HepG2 (cell line): Measurements from ENCODE around the gene AARS2. TPM values are rescaled to one million over a fixed set of nuclear protein-coding genes. Genes with fewer than 3 reads are reported as not detected.

ENCODE experiments used
- ATAC-seq: fragments of 200-7000 bp; cut with Tn5 transposase; 3 replicates; pipeline ENCODE4 v1.9.1; 2020; ENCODE audit warnings: mild to moderate bottlenecking, moderate library complexity
- BruUV-seq: library from RNA; stranded (reverse); fragments of 400-500 nt; replicated peaks from 2 replicates; lab custom pipeline; 2021; lab: Mats Ljungman, UMichigan
- CTCF ChIA-PET: fragments of 300-600 bp; formaldehyde crosslinking; extraction: SDS; loops from one replicate; lab custom pipeline; 2021; ENCODE audit warnings: low total read pairs, inconsistent platforms, low intra/inter-chr PET ratio; lab: Yijun Ruan, JAX
- POLR2A ChIA-PET: fragments of 350-600 bp; sonication (Branson Sonifier 250); formaldehyde crosslinking; loops from one replicate; lab custom pipeline; 2020; ENCODE audit warnings: antibody characterized with exemption, inconsistent platforms; lab: Yijun Ruan, JAX
- DNase-seq: peaks from one replicate; pipeline ENCODE4 v3.0.0-alpha.2; 2015; ENCODE audit warnings: low spot score
- FAIRE-seq: peaks from 3 replicates; lab custom pipeline; 2011; peaks lifted over from hg19 to GRCh38; lab: Jason Lieb, UNC
- H2AFZ ChIP-seq: one replicate; pipeline ENCODE4 v1.6.1; 2011; ENCODE audit warnings: low read length, inconsistent platforms
- H3K27ac ChIP-seq: fragments of 300-600 bp; 3 replicates; pipeline ENCODE4 v1.8.0; 2011; ENCODE audit warnings: mixed run types, mild to moderate bottlenecking, mixed read lengths, low read length, inconsistent platforms; ENCODE audit not compliant: insufficient read depth; ENCODE audit errors: extremely low read length
- H3K27me3 ChIP-seq, 2 experiments: fragments of 200-600 bp in 1 of 2; 2 replicates in 1 of 2; 3 replicates in 1 of 2; pipeline versions ENCODE4 v1.6.0 to v1.8.0; 2011; ENCODE audit warnings: low read length in 2 of 2, mild to moderate bottlenecking in 2 of 2, moderate library complexity in 2 of 2, inconsistent platforms in 1 of 2; ENCODE audit not compliant: insufficient read depth in 2 of 2, control insufficient read depth in 1 of 2
- H3K36me3 ChIP-seq, 2 experiments: fragments of 200-600 bp in 1 of 2; replicated peaks in 1 of 2; 2 replicates in 1 of 2; 3 replicates in 1 of 2; pipeline versions ENCODE4 v1.5.1 to v1.8.0; 2011; ENCODE audit warnings: low read length in 2 of 2, inconsistent platforms in 1 of 2; ENCODE audit not compliant: insufficient read depth in 2 of 2, control insufficient read depth in 1 of 2
- H3K4me1 ChIP-seq: 2 replicates; pipeline ENCODE4 v1.5.1; 2012; ENCODE audit warnings: low read length, inconsistent platforms; ENCODE audit not compliant: insufficient read depth
- H3K4me2 ChIP-seq: 2 replicates; pipeline ENCODE4 v1.6.0; 2011; ENCODE audit warnings: low read depth, low read length, inconsistent platforms
- H3K4me3 ChIP-seq, 3 experiments: fragments of 200-600 bp in 1 of 3; sonication (generic), shearing (Covaris generic) in 1 of 3; replicated peaks in 1 of 3; 2 replicates each; pipeline ENCODE4 v1.5.1; 2011 to 2016; ENCODE audit warnings: low read length in 3 of 3, inconsistent platforms in 2 of 3, low read depth in 2 of 3, mild to moderate bottlenecking in 2 of 3, control low read depth in 1 of 3, mixed read lengths in 1 of 3; ENCODE audit not compliant: insufficient read depth in 1 of 3
- H3K79me2 ChIP-seq: one replicate; pipeline ENCODE4 v1.6.1; 2011; ENCODE audit warnings: low read length, inconsistent platforms; ENCODE audit not compliant: insufficient read depth
- H3K9ac ChIP-seq: 2 replicates; pipeline ENCODE4 v1.6.0; 2011; ENCODE audit warnings: mild to moderate bottlenecking, low read depth, low read length, inconsistent platforms; ENCODE audit not compliant: insufficient read depth
- H3K9me3 ChIP-seq: 2 replicates; pipeline ENCODE4 v1.5.1; 2012; ENCODE audit warnings: mild to moderate bottlenecking, low read length
- H4K20me1 ChIP-seq: 2 replicates; pipeline ENCODE4 v1.6.0; 2011; ENCODE audit warnings: inconsistent platforms, mild to moderate bottlenecking, low read length, moderate library complexity; ENCODE audit not compliant: insufficient read depth
- CCAR2 ChIP-seq: fragments of 200-400 bp; formaldehyde crosslinking; optimal IDR thresholded peaks from 2 replicates; pipeline ENCODE3; 2018; ENCODE audit warnings: low read depth, mild to moderate bottlenecking, low read length, moderate library complexity
- NCOR1 ChIP-seq: fragments of 200-600 bp; sonication (generic); IDR thresholded peaks from 2 replicates; pipeline ENCODE4 v1.7.0; 2017; ENCODE audit warnings: antibody characterized with exemption, low read length, borderline replicate concordance
- RFX5 ChIP-seq: IDR thresholded peaks from 2 replicates; pipeline ENCODE4 v1.6.1; 2011; ENCODE audit warnings: low read depth, low read length, improper control_type of control experiment
- TCF12 ChIP-seq, 2 experiments: fragments of 450-650 bp in 1 of 2; sonication (generic) in 1 of 2; formaldehyde crosslinking in 1 of 2; IDR thresholded peaks; 2 replicates each; pipeline versions ENCODE4 v1.6.1 to v1.8.0; 2017 to 2022; ENCODE audit warnings: antibody characterized with exemption in 1 of 2, mild to moderate bottlenecking in 1 of 2, missing genetic modification reagents in 1 of 2, moderate library complexity in 1 of 2
- ZNF235 ChIP-seq: sonication (generic); formaldehyde crosslinking; IDR thresholded peaks from 2 replicates; pipeline ENCODE4 v1.8.1; 2023; ENCODE audit warnings: mild to moderate bottlenecking, missing genetic modification reagents, borderline replicate concordance
- ZNF605 ChIP-seq: sonication (generic); formaldehyde crosslinking; IDR thresholded peaks from 2 replicates; pipeline ENCODE4 v1.8.0; 2022; ENCODE audit warnings: mild to moderate bottlenecking, missing genetic modification reagents
- ZNF770 ChIP-seq: sonication (generic); formaldehyde crosslinking; IDR thresholded peaks from 2 replicates; pipeline ENCODE4 v1.5.0; 2020; ENCODE audit warnings: mild to moderate bottlenecking, missing genetic modification reagents
- WGBS: methylation state at CpG from one replicate; pipeline ENCODE4 v1.1.6; 2017; ENCODE audit warnings: low lambda C conversion rate; 5-methylcytosine and 5-hydroxymethylcytosine counted together
- in situ Hi-C: cut with HindIII; loops from 2 replicates; pipeline ENCODE4 v1.10.0; 2017; ENCODE audit warnings: low pct_unique_long_range_greater_than_20kb; ENCODE audit not compliant: extremely low pct_ligation_motif_present
- intact Hi-C: fragments of 100-400 bp; cut with micrococcal nuclease; formaldehyde crosslinking; loops from one replicate; pipeline ENCODE4 v1.10.0; 2022; ENCODE audit not compliant: unreplicated experiment
- polyA plus RNA-seq, 8 experiments: library from polyadenylated mRNA; depleted of rRNA in 3 of 8; stranded (reverse) in 7 of 8; unstranded in 1 of 8; fragments of >200 nt; fragmentation: Illumina TruSeq in 4 of 8; extraction: Trizol in 4 of 8; gene quantifications; 2 replicates each; pipeline versions ENCODE4 v1.2.1 to v1.2.3, GENCODE V29; 2011 to 2016; ENCODE audit warnings: low read depth in 4 of 8, missing spikeins in 1 of 8, mixed read lengths in 1 of 8; ENCODE audit not compliant: insufficient read depth in 1 of 8
- total RNA-seq, 5 experiments: library from RNA; depleted of rRNA; stranded (reverse); fragments of >200 nt; fragmentation: Illumina TruSeq; extraction: Trizol; gene quantifications; 2 replicates each; pipeline ENCODE4 v1.2.3, GENCODE V29; 2016; ENCODE audit warnings: low read depth in 1 of 5
- TF ChIP-seq, protein P1 (sequence below): conservative IDR thresholded peaks from 2 replicates; pipeline ENCODE4 v1.6.1; 2018; ENCODE audit warnings: missing genetic modification reagents
- TF ChIP-seq, protein P2 (sequence below): sonication (generic); formaldehyde crosslinking; IDR thresholded peaks from 2 replicates; pipeline ENCODE4 v1.8.0; 2022; ENCODE audit warnings: missing genetic modification reagents, mild to moderate bottlenecking, borderline replicate concordance
- TF ChIP-seq, protein P3 (sequence below): sonication (generic); formaldehyde crosslinking; IDR thresholded peaks from 2 replicates; pipeline ENCODE4 v1.8.1; 2022; ENCODE audit warnings: low read depth, mild to moderate bottlenecking, missing genetic modification reagents
- TF ChIP-seq, protein P4 (sequence below): sonication (generic); formaldehyde crosslinking; IDR thresholded peaks from 2 replicates; pipeline ENCODE4 v1.4.0; 2020; ENCODE audit warnings: missing genetic modification reagents

AARS2 gene
- total and polyA plus RNA-seq, 2 of the 13 experiments (the other 11 are each of a cell fraction or from before 2014, with no cell fraction given), result 7.5 to 24.1 TPM

DNA sequence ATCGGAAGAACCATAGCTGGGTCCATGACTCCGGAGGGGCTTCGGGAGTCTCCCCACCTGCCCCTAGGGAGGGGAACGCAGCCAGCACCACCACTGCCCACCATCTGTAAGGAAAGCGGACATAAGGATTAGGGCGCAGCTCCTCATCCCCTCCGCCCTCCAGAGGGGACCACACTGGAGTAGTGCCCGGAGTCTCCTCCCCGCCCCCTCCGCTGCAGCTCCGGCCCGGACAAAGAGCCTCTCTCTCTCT is 56.4 kb downstream of the AARS2 start (continued):
- TF ChIP-seq, protein P1, sequence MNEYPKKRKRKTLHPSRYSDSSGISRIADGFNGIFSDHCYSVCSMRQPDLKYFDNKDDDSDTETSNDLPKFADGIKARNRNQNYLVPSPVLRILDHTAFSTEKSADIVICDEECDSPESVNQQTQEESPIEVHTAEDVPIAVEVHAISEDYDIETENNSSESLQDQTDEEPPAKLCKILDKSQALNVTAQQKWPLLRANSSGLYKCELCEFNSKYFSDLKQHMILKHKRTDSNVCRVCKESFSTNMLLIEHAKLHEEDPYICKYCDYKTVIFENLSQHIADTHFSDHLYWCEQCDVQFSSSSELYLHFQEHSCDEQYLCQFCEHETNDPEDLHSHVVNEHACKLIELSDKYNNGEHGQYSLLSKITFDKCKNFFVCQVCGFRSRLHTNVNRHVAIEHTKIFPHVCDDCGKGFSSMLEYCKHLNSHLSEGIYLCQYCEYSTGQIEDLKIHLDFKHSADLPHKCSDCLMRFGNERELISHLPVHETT (CRISPR knock-in tag), result no peak
- TF ChIP-seq NCOR1 (0 out of 2 replicates have a peak, but pooled peaks have one; percentile 21), ZNF605 (CRISPR knock-in tag) (peak; percentile 37; the same call in 1 of the 2 replicates), CCAR2 (peak; percentile 83)

- Histone ChIP-seq H3K36me3 (peaks cover 30 to 57% of the 10 kb centered on the region in 2 experiments), H3K27ac (peak overlapping the region; percentile 93), H3K4me1 (peaks cover 61% of the 10 kb centered on the region), H3K4me3 (peak overlapping the region; percentile 66 to 84 (median 71)), H3K79me2 (peaks cover 22% of the 10 kb centered on the region), H3K9me3 (no peaks in the 10 kb centered on the region), H3K9ac (peak overlapping the region; percentile 92), H2AFZ (no peak overlapping the region), H4K20me1 (peaks cover 54% of the 10 kb centered on the region), H3K27me3 (no peaks in the 10 kb centered on the region; a peak in 1 of 5 replicates), H3K4me2 (peak overlapping the region; percentile 96)
- WGBS, result 21% methylated on average over 14 of the region's 15 CpGs
- BruUV-seq, result TSS peak; percentile 40
- ATAC-seq (peak; percentile 35), DNase-seq (no peak), FAIRE-seq (no peak)
- in situ Hi-C loops (no loop called here), intact Hi-C loops (no loop called here)
- CTCF ChIA-PET, result no interaction called here
- POLR2A ChIA-PET, result interaction anchor here (0.6 to 6.0 kb wide), 30 partner anchors 8 to 627 kb away, joined by 3 to 264 read pairs (median 5); partner anchors contain the start of genes AARS2, CDC5L, GTPBP2 and HSP90AB1
- no peak for TF ChIP-seq ZNF770
- no peak for TF ChIP-seq RFX5
- TF ChIP-seq, protein P2, sequence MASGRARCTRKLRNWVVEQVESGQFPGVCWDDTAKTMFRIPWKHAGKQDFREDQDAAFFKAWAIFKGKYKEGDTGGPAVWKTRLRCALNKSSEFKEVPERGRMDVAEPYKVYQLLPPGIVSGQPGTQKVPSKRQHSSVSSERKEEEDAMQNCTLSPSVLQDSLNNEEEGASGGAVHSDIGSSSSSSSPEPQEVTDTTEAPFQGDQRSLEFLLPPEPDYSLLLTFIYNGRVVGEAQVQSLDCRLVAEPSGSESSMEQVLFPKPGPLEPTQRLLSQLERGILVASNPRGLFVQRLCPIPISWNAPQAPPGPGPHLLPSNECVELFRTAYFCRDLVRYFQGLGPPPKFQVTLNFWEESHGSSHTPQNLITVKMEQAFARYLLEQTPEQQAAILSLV (CRISPR knock-in tag), result 0 out of 2 replicates have a peak, but pooled peaks have one; percentile 14
- TF ChIP-seq, protein P3, sequence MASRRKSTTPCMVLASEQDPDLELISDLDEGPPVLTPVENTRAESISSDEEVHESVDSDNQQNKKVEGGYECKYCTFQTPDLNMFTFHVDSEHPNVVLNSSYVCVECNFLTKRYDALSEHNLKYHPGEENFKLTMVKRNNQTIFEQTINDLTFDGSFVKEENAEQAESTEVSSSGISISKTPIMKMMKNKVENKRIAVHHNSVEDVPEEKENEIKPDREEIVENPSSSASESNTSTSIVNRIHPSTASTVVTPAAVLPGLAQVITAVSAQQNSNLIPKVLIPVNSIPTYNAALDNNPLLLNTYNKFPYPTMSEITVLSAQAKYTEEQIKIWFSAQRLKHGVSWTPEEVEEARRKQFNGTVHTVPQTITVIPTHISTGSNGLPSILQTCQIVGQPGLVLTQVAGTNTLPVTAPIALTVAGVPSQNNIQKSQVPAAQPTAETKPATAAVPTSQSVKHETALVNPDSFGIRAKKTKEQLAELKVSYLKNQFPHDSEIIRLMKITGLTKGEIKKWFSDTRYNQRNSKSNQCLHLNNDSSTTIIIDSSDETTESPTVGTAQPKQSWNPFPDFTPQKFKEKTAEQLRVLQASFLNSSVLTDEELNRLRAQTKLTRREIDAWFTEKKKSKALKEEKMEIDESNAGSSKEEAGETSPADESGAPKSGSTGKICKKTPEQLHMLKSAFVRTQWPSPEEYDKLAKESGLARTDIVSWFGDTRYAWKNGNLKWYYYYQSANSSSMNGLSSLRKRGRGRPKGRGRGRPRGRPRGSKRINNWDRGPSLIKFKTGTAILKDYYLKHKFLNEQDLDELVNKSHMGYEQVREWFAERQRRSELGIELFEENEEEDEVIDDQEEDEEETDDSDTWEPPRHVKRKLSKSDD (CRISPR knock-in tag), result peak; percentile 2; the same call in 1 of the 2 replicates
- TF ChIP-seq, protein P4, sequence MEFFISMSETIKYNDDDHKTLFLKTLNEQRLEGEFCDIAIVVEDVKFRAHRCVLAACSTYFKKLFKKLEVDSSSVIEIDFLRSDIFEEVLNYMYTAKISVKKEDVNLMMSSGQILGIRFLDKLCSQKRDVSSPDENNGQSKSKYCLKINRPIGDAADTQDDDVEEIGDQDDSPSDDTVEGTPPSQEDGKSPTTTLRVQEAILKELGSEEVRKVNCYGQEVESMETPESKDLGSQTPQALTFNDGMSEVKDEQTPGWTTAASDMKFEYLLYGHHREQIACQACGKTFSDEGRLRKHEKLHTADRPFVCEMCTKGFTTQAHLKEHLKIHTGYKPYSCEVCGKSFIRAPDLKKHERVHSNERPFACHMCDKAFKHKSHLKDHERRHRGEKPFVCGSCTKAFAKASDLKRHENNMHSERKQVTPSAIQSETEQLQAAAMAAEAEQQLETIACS (CRISPR knock-in tag), result no peak
- TF ChIP-seq ZNF235 (CRISPR knock-in tag), result no peak
- TF ChIP-seq TCF12 (IDR thresholded peaks at IDR 0.05), result no peak
- TF ChIP-seq TCF12 (CRISPR knock-in tag; IDR thresholded peaks at IDR 0.05), result peak; percentile 46; the same call in 1 of the 2 replicates
These were observed 57.0 kb downstream of the AARS2 start for GRCh38 chr6:44255871-44256774.
